Dendritic cell treated with granulocyte-macrophage colony-stimulating factor and Interleukin-4, amounts not matched to agents 40 ng/mL and 50 ng/mL, for 4 days (primary cell): ENCODE results near the gene OR12D2.
"Not testable (repeated sequence)": the region's sequence is repeated elsewhere in the genome, so short reads cannot be mapped to it uniquely, and the experiment has no call there.

Source experiments
- H3K27ac Mint-ChIP-seq: one replicate; pipeline ENCODE4 v1.8.0; 2022; ENCODE audit warnings: mild to moderate bottlenecking, mixed read lengths
- H3K27me3 Mint-ChIP-seq: one replicate; pipeline ENCODE4 v1.8.0; 2022; ENCODE audit warnings: mild to moderate bottlenecking, mixed read lengths
- H3K36me3 Mint-ChIP-seq: one replicate; pipeline ENCODE4 v1.8.0; 2022; ENCODE audit warnings: low read depth, mixed read lengths
- H3K4me1 Mint-ChIP-seq: one replicate; pipeline ENCODE4 v1.8.0; 2022; ENCODE audit warnings: low read depth, mixed read lengths
- H3K4me3 Mint-ChIP-seq: one replicate; pipeline ENCODE4 v1.8.0; 2022; ENCODE audit warnings: mild to moderate bottlenecking, moderate library complexity, mixed read lengths
- H3K9me3 Mint-ChIP-seq: one replicate; pipeline ENCODE4 v1.8.0; 2022; ENCODE audit warnings: mixed read lengths
- intact Hi-C: fragments of 100-400 bp; cut with micrococcal nuclease; formaldehyde crosslinking; loops from one replicate; pipeline ENCODE4 v1.15.0; 2022

OR12D2 gene

GRCh38 chr6:29426654-29427053 lies 31.2 kb downstream of the OR12D2 start:
- Mint-ChIP-seq H3K4me3 (no peak overlapping the region), H3K4me1 (no peaks in the 10 kb centered on the region), H3K9me3 (no peaks in the 10 kb centered on the region), H3K27ac (no peak overlapping the region), H3K27me3 (no peaks in the 10 kb centered on the region), H3K36me3 (no peaks in the 10 kb centered on the region)
- intact Hi-C loops, result no loop called here

GRCh38 chr6:29436730-29437129 lies 41.3 kb downstream of the OR12D2 start:
- H3K4me1 Mint-ChIP-seq, H3K27me3 Mint-ChIP-seq, H3K9me3 Mint-ChIP-seq, intact Hi-C loops, H3K4me3 Mint-ChIP-seq, H3K36me3 Mint-ChIP-seq, H3K27ac Mint-ChIP-seq: not testable (repeated sequence)

GRCh38 chr6:29439006-29439405 lies 43.6 kb downstream of the OR12D2 start, which contains the start of gene OR10C1:
TSS of gene OR10C1 (plus strand) at chr6:29439306. CDS start at chr6:29440016, 710 bp downstream.
- no peak within 1 kb of the TSS for H3K4me3 Mint-ChIP-seq
- intact Hi-C loops, result no loop called here
- H3K27ac Mint-ChIP-seq, result no peak within 1 kb of the TSS
- H3K36me3 Mint-ChIP-seq, result no peaks in the 10 kb centered on the region
- H3K9me3 Mint-ChIP-seq, result no peaks in the 10 kb centered on the region
- H3K4me1 Mint-ChIP-seq, result no peaks in the 10 kb centered on the region
- H3K27me3 Mint-ChIP-seq, result peaks cover 3% of the 10 kb centered on the region

DNA sequence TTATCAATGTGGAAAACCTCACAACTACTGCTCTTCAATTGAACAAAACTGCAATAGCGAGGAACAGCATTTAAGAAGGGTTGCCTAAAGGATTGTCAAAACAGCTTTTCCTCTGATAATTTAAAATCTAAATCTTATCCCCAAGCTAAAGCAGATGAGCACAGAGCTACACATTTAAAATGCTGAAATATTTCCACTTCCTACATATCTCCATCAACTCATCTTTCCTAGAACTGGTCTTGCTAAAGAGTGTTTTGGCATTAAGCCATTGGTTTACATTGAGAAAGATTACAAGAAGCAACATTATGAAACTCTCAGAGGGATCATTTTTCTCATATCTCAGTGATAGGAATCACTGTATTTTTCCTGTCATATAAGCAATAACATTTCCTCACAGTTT lies 47.3 kb downstream of the OR12D2 start:
- intact Hi-C loops, result no loop called here
- Mint-ChIP-seq H3K36me3 (no peaks in the 10 kb centered on the region), H3K9me3 (peaks cover 16% of the 10 kb centered on the region), H3K27ac (no peak overlapping the region), H3K27me3 (peaks cover 3% of the 10 kb centered on the region), H3K4me3 (no peak overlapping the region), H3K4me1 (no peaks in the 10 kb centered on the region)

DNA sequence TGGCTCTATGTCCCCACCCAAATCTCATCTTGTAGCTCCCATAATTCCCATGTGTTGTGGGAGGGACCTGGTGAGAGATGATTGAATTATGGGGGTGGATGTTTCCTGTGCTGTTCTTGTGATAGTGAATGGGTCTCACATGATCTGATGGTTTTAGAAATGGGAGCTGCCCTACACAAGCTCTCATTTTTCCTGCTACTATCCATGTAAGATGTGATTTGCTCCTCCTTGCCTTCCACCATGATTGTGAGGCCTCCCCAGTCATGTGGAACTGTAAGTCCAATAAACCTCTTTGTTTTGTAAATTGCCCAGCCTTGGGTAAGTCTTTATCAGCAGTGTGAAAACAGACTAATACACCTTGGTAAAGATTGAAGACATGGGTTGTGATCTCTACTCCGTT lies 48.6 kb downstream of the OR12D2 start:
- H3K27ac Mint-ChIP-seq, H3K4me1 Mint-ChIP-seq, intact Hi-C loops, H3K4me3 Mint-ChIP-seq, H3K27me3 Mint-ChIP-seq, H3K36me3 Mint-ChIP-seq: not testable (repeated sequence)
- peaks cover 16% of the 10 kb centered on the region for H3K9me3 Mint-ChIP-seq
